HepG2 (cell line): ENCODE data around the gene TPD52L2. TPM values are rescaled to one million over a fixed set of nuclear protein-coding genes. Genes with fewer than 3 reads are reported as not detected.
A peak's percentile ranks its signal among the peaks of the same experiment; 100 is the strongest.

Source experiments
- ATF7-NPFF ChIP-seq: sonication (generic); formaldehyde crosslinking; IDR thresholded peaks from 2 replicates; pipeline ENCODE4 v1.8.1; 2023; ENCODE audit warnings: mild to moderate bottlenecking, low read depth, missing genetic modification reagents, moderate library complexity
- CHCHD3 ChIP-seq: sonication (generic); formaldehyde crosslinking; IDR thresholded peaks from 2 replicates; pipeline ENCODE4 v1.8.0; 2022; ENCODE audit warnings: mild to moderate bottlenecking, missing genetic modification reagents, moderate library complexity
- FOXJ3 ChIP-seq: sonication (generic); formaldehyde crosslinking; IDR thresholded peaks from 2 replicates; pipeline ENCODE4 v1.4.0; 2020; ENCODE audit warnings: missing genetic modification reagents, mild to moderate bottlenecking, borderline replicate concordance
- IKZF1 ChIP-seq: fragments of 450-650 bp; IDR thresholded peaks from 2 replicates; pipeline ENCODE4 v1.7.1; 2016
- ONECUT2 ChIP-seq: sonication (generic); formaldehyde crosslinking; IDR thresholded peaks from 2 replicates; pipeline ENCODE4 v1.4.0; 2020; ENCODE audit warnings: missing genetic modification reagents
- RAD51 ChIP-seq: fragments of 450-650 bp; IDR thresholded peaks from 2 replicates; pipeline ENCODE4 v1.6.1; 2016; ENCODE audit warnings: borderline replicate concordance
- SAFB2 ChIP-seq: sonication (generic); formaldehyde crosslinking; IDR thresholded peaks from 2 replicates; pipeline ENCODE4 v1.5.1; 2020; ENCODE audit warnings: missing genetic modification reagents, low read depth, mild to moderate bottlenecking, borderline replicate concordance
- SYNCRIP ChIP-seq: fragments of 200-400 bp; formaldehyde crosslinking; IDR thresholded peaks from 2 replicates; pipeline ENCODE4 v1.6.1; 2018; ENCODE audit warnings: mild to moderate bottlenecking, low read depth, low read length; ENCODE audit not compliant: insufficient read depth
- ZNF101 ChIP-seq: sonication (generic); formaldehyde crosslinking; IDR thresholded peaks from 2 replicates; pipeline ENCODE4 v1.4.0; 2020; ENCODE audit warnings: mild to moderate bottlenecking, low read depth, missing genetic modification reagents, borderline replicate concordance
- ZNF160 ChIP-seq: sonication (generic); formaldehyde crosslinking; IDR thresholded peaks from 2 replicates; pipeline ENCODE4 v1.8.0; 2022; ENCODE audit warnings: mild to moderate bottlenecking, inconsistent platforms, missing genetic modification reagents
- ZNF232 ChIP-seq: sonication (generic); formaldehyde crosslinking; IDR thresholded peaks from 2 replicates; pipeline ENCODE4 v1.4.0; 2020; ENCODE audit warnings: missing genetic modification reagents, borderline replicate concordance
- ZNF33A ChIP-seq: sonication (generic); formaldehyde crosslinking; IDR thresholded peaks from 2 replicates; pipeline ENCODE4 v1.5.1; 2020; ENCODE audit warnings: missing genetic modification reagents, mild to moderate bottlenecking, moderate library complexity, borderline replicate concordance
- ZNF354B ChIP-seq: sonication (generic); formaldehyde crosslinking; IDR thresholded peaks from 2 replicates; pipeline ENCODE4 v1.8.0; 2022; ENCODE audit warnings: mild to moderate bottlenecking, missing genetic modification reagents
- ZNF552 ChIP-seq: sonication (generic); formaldehyde crosslinking; IDR thresholded peaks from 2 replicates; pipeline ENCODE4 v1.9.0; 2022; ENCODE audit warnings: missing genetic modification reagents, mild to moderate bottlenecking, borderline replicate concordance
- ZNF589 ChIP-seq: sonication (generic); formaldehyde crosslinking; conservative IDR thresholded peaks from 2 replicates; pipeline ENCODE4 v1.8.0; 2022; ENCODE audit warnings: mild to moderate bottlenecking, moderate library complexity, missing genetic modification reagents
- polyA plus RNA-seq, 8 experiments: library from polyadenylated mRNA; depleted of rRNA in 3 of 8; stranded (reverse) in 7 of 8; unstranded in 1 of 8; fragments of >200 nt; fragmentation: Illumina TruSeq in 4 of 8; extraction: Trizol in 4 of 8; gene quantifications; 2 replicates each; pipeline versions ENCODE4 v1.2.1 to v1.2.3, GENCODE V29; 2011 to 2016; ENCODE audit warnings: low read depth in 4 of 8, missing spikeins in 1 of 8, mixed read lengths in 1 of 8; ENCODE audit not compliant: insufficient read depth in 1 of 8
- total RNA-seq, 5 experiments: library from RNA; depleted of rRNA; stranded (reverse); fragments of >200 nt; fragmentation: Illumina TruSeq; extraction: Trizol; gene quantifications; 2 replicates each; pipeline ENCODE4 v1.2.3, GENCODE V29; 2016; ENCODE audit warnings: low read depth in 1 of 5
- TF ChIP-seq, protein P1 (sequence below): sonication (generic); formaldehyde crosslinking; IDR thresholded peaks from 2 replicates; pipeline ENCODE4 v1.5.1; 2020; ENCODE audit warnings: missing genetic modification reagents, mild to moderate bottlenecking, borderline replicate concordance
- TF ChIP-seq, protein P2 (sequence below): sonication (generic); formaldehyde crosslinking; IDR thresholded peaks from 2 replicates; pipeline ENCODE4 v1.5.0; 2020; ENCODE audit warnings: missing genetic modification reagents, mild to moderate bottlenecking, borderline replicate concordance
- TF ChIP-seq, protein P3 (sequence below), 2 experiments: sonication (generic) in 1 of 2; formaldehyde crosslinking in 1 of 2; IDR thresholded peaks; 2 replicates each; pipeline versions ENCODE4 v1.6.1 to v1.9.0; 2014 to 2022; ENCODE audit warnings: antibody characterized with exemption in 1 of 2, borderline replicate concordance in 1 of 2, inconsistent platforms in 1 of 2, low read depth in 1 of 2, missing genetic modification reagents in 1 of 2

TPD52L2 gene
- total and polyA plus RNA-seq, 2 of the 13 experiments (the other 11 are each of a cell fraction or from before 2014, with no cell fraction given), result 156 to 184 TPM

- TF ChIP-seq ZNF160 (CRISPR knock-in tag), result no peak
- no peak for TF ChIP-seq ZNF552 (CRISPR knock-in tag)
- TF ChIP-seq, protein P1, sequence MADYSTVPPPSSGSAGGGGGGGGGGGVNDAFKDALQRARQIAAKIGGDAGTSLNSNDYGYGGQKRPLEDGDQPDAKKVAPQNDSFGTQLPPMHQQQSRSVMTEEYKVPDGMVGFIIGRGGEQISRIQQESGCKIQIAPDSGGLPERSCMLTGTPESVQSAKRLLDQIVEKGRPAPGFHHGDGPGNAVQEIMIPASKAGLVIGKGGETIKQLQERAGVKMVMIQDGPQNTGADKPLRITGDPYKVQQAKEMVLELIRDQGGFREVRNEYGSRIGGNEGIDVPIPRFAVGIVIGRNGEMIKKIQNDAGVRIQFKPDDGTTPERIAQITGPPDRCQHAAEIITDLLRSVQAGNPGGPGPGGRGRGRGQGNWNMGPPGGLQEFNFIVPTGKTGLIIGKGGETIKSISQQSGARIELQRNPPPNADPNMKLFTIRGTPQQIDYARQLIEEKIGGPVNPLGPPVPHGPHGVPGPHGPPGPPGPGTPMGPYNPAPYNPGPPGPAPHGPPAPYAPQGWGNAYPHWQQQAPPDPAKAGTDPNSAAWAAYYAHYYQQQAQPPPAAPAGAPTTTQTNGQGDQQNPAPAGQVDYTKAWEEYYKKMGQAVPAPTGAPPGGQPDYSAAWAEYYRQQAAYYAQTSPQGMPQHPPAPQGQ (CRISPR knock-in tag), result peak; percentile 32; the same call in 1 of the 2 replicates
- no peak for TF ChIP-seq ZNF33A (CRISPR knock-in tag)
- TF ChIP-seq IKZF1, result no peak
- no peak for TF ChIP-seq ATF7-NPFF (CRISPR knock-in tag)
- no peak for TF ChIP-seq RAD51
- TF ChIP-seq ZNF354B (CRISPR knock-in tag), result peak; percentile 97
- peak; percentile 52; the same call in 1 of the 2 replicates for TF ChIP-seq FOXJ3
- TF ChIP-seq SYNCRIP, result no peak
- 0 out of 2 replicates have a peak, but pooled peaks have one; percentile 33 for TF ChIP-seq CHCHD3
- TF ChIP-seq, protein P2, sequence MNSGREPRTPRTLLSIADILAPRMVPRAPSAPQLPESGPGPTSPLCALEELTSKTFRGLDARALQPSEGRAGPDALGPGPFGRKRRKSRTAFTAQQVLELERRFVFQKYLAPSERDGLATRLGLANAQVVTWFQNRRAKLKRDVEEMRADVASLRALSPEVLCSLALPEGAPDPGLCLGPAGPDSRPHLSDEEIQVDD (CRISPR knock-in tag), result no peak
- peak; percentile 39; the same call in 1 of the 2 replicates for TF ChIP-seq ONECUT2 (CRISPR knock-in tag)
- peak; percentile 88; the same call in 1 of the 2 replicates for TF ChIP-seq ZNF232 (CRISPR knock-in tag)
- TF ChIP-seq ZNF101 (CRISPR knock-in tag), result no peak
- TF ChIP-seq SAFB2 (CRISPR knock-in tag), result 0 out of 2 replicates have a peak, but pooled peaks have one; percentile 73
- TF ChIP-seq, protein P3, sequence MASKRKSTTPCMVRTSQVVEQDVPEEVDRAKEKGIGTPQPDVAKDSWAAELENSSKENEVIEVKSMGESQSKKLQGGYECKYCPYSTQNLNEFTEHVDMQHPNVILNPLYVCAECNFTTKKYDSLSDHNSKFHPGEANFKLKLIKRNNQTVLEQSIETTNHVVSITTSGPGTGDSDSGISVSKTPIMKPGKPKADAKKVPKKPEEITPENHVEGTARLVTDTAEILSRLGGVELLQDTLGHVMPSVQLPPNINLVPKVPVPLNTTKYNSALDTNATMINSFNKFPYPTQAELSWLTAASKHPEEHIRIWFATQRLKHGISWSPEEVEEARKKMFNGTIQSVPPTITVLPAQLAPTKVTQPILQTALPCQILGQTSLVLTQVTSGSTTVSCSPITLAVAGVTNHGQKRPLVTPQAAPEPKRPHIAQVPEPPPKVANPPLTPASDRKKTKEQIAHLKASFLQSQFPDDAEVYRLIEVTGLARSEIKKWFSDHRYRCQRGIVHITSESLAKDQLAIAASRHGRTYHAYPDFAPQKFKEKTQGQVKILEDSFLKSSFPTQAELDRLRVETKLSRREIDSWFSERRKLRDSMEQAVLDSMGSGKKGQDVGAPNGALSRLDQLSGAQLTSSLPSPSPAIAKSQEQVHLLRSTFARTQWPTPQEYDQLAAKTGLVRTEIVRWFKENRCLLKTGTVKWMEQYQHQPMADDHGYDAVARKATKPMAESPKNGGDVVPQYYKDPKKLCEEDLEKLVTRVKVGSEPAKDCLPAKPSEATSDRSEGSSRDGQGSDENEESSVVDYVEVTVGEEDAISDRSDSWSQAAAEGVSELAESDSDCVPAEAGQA (IDR thresholded peaks at IDR 0.05; ENCODE audit: low read depth), result no peak
- TF ChIP-seq, protein P3 (CRISPR knock-in tag; IDR thresholded peaks at IDR 0.05; ENCODE audit: borderline replicate concordance), result peak; percentile 67; the same call in 1 of the 2 replicates
- TF ChIP-seq ZNF589 (CRISPR knock-in tag), result no peak
Observed at GRCh38 chr20:63896264-63897105, 31.4 kb downstream of the TPD52L2 start (continued).
